Lower leg skin (tissue), 3 donors: ENCODE data around the gene IFNG-AS1.

Experiments
- CTCF ChIP-seq, 3 donors: fragments of 450-650 bp; IDR thresholded peaks; one replicate each; pipeline ENCODE4 v1.5.1; 2016; ENCODE audit warnings: antibody characterized with exemption in 3 of 3, mild to moderate bottlenecking in 3 of 3, moderate library complexity in 2 of 3
- POLR2A ChIP-seq, 2 donors: fragments of 450-650 bp; IDR thresholded peaks; one replicate each; pipeline ENCODE4 v1.6.1; 2016 to 2017; ENCODE audit warnings: antibody characterized with exemption in 2 of 2, mild to moderate bottlenecking in 1 of 2, moderate library complexity in 1 of 2

- no peak for TF ChIP-seq CTCF (IDR thresholded peaks at IDR 0.05)
- TF ChIP-seq POLR2A (IDR thresholded peaks at IDR 0.05): no peak
Observed at GRCh38 chr12:67957383-67957782, 31.9 kb upstream of the IFNG-AS1 start.
